ENCODE results near the gene L1CAM.

The L1CAM gene

GRCh38 chrX:153932220-153932915 is 46.4 kb upstream of the L1CAM start:
- TF ChIP-seq CTCF (IDR thresholded peaks at IDR 0.05; ENCODE audit: low read depth, low read length, missing control alignments): no peak

GRCh38 chrX:153931748-153932147 is 45.8 kb upstream of the L1CAM start:
- no peak for DNase-seq (ENCODE audit: low read depth)
- in situ Hi-C loops (cut with HindIII; ENCODE audit: low sequenced_read_pairs): no loop called here
- H3K4me3 ChIP-seq (ENCODE audit: low read depth, low read length): no peak overlapping the region
- no peak for TF ChIP-seq CTCF (IDR thresholded peaks at IDR 0.05; ENCODE audit: low read depth, low read length, missing control alignments)

More at GRCh38 chrX:153932220-153932915, 46.4 kb upstream of the L1CAM start:
- in situ Hi-C loops (cut with HindIII; ENCODE audit: low sequenced_read_pairs): no loop called here
- no peak overlapping the region for H3K4me3 ChIP-seq (ENCODE audit: low read depth, low read length)
- no peak for DNase-seq (ENCODE audit: low read depth)

- no peak for TF ChIP-seq CTCF (IDR thresholded peaks at IDR 0.05; ENCODE audit: low read depth, low read length, missing control alignments)
- H3K4me3 ChIP-seq (ENCODE audit: low read depth, low read length): no peak overlapping the region
- in situ Hi-C loops (cut with HindIII; ENCODE audit: low sequenced_read_pairs): no loop called here
- DNase-seq (ENCODE audit: low read depth): no peak
Observed at GRCh38 chrX:153931151-153931550, 45.2 kb upstream of the L1CAM start.

GRCh38 chrX:153930011-153930910 is 44.3 kb upstream of the L1CAM start:
- in situ Hi-C loops (cut with HindIII; ENCODE audit: low sequenced_read_pairs): no loop called here
- H3K4me3 ChIP-seq (ENCODE audit: low read depth, low read length): no peak overlapping the region
- TF ChIP-seq CTCF (IDR thresholded peaks at IDR 0.05; ENCODE audit: low read depth, low read length, missing control alignments): no peak
- DNase-seq (ENCODE audit: low read depth): no peak

GRCh38 chrX:153929576-153929975 is 43.6 kb upstream of the L1CAM start:
- TF ChIP-seq CTCF (IDR thresholded peaks at IDR 0.05; ENCODE audit: low read depth, low read length, missing control alignments): no peak
- no peak for DNase-seq (ENCODE audit: low read depth)
- H3K4me3 ChIP-seq (ENCODE audit: low read depth, low read length): no peak overlapping the region
- in situ Hi-C loops (cut with HindIII; ENCODE audit: low sequenced_read_pairs): no loop called here

- no peak for TF ChIP-seq CTCF (IDR thresholded peaks at IDR 0.05; ENCODE audit: low read depth, low read length, missing control alignments)
- peak overlapping the region; percentile 24 for H3K4me3 ChIP-seq (ENCODE audit: low read depth, low read length)
- DNase-seq (ENCODE audit: low read depth): no peak
- in situ Hi-C loops (cut with HindIII; ENCODE audit: low sequenced_read_pairs): no loop called here
Observed at GRCh38 chrX:153928846-153929245, 42.9 kb upstream of the L1CAM start.
